Adrenal gland (tissue), 12 donors: ENCODE results near the gene TFAP2B. TPM values are rescaled to one million over a fixed set of nuclear protein-coding genes. Genes with fewer than 3 reads are reported as not detected.

ENCODE experiments used
- DNase-seq, 7 donors: peaks; one replicate each; pipeline ENCODE4 v3.0.0-alpha.2; 2019 to 2020
- H3K27ac ChIP-seq, 5 donors: fragments of 200-600 bp; sonication (generic) in 4 of 5; 1 replicate in 3 of 5; 2 replicates in 2 of 5; pipeline versions ENCODE4 v1.5.1 to v1.8.0; 2016 to 2020; ENCODE audit warnings: mild to moderate bottlenecking in 1 of 5
- H3K27me3 ChIP-seq: fragments of 200-600 bp; 2 replicates; pipeline ENCODE4 v1.8.0; 2021
- H3K36me3 ChIP-seq, 2 donors: fragments of 200-600 bp; replicated peaks in 1 of 2; 1 replicate in 1 of 2; 2 replicates in 1 of 2; pipeline versions ENCODE4 v1.5.1 to v1.8.0; 2018 to 2022
- H3K4me1 ChIP-seq, 2 donors: fragments of 200-600 bp; replicated peaks in 1 of 2; 1 replicate in 1 of 2; 2 replicates in 1 of 2; pipeline versions ENCODE4 v1.5.1 to v1.8.0; 2018 to 2021
- H3K4me3 ChIP-seq, 4 donors: fragments of 200-600 bp; sonication (generic) in 3 of 4; one replicate each; pipeline ENCODE4 v1.5.1; 2016 to 2018
- H3K9me3 ChIP-seq, 3 donors: fragments of 200-600 bp; sonication (generic) in 1 of 3; replicated peaks in 1 of 3; 1 replicate in 2 of 3; 2 replicates in 1 of 3; pipeline versions ENCODE4 v1.5.1 to v1.8.0; 2016 to 2021
- CTCF ChIP-seq, 6 experiments: fragments of 450-650 bp in 4 of 6; fragments of 200-600 bp in 2 of 6; sonication (generic) in 1 of 6; IDR thresholded peaks; 1 replicate in 5 of 6; 2 replicates in 1 of 6; pipeline versions ENCODE4 v1.5.1 to v1.8.0; 2016 to 2021; ENCODE audit warnings: antibody characterized with exemption in 6 of 6, mild to moderate bottlenecking in 2 of 6, moderate library complexity in 1 of 6
- POLR2A ChIP-seq, 2 donors: fragments of 450-650 bp; IDR thresholded peaks; one replicate each; pipeline ENCODE4 v1.6.1; 2017; ENCODE audit warnings: antibody characterized with exemption in 2 of 2, mild to moderate bottlenecking in 2 of 2, moderate library complexity in 1 of 2
- WGBS, 4 donors: extraction: QIAGEN DNeasy Blood & Tissue Kit in 2 of 4; methylation state at CpG; one replicate each; pipeline versions ENCODE4 v1.1.5 to v1.1.7; 2013 to 2017; 5-methylcytosine and 5-hydroxymethylcytosine counted together
- intact Hi-C, 2 donors: fragments of 100-400 bp; cut with DNase I; formaldehyde crosslinking; loops; one replicate each; pipeline versions ENCODE4 v1.14.1 to v1.15.0; 2022 to 2023
- polyA plus RNA-seq, 3 donors: library from polyadenylated mRNA; stranded (reverse); fragments of 200-250 nt in 2 of 3; fragments of 350-450 nt in 1 of 3; fragmentation: Illumina TruSeq in 1 of 3; extraction: RNeasy Lipid Tissue Mini Kit (QIAGEN cat#74804) in 1 of 3; gene quantifications; one replicate each; pipeline ENCODE4 v1.2.3, GENCODE V29; 2013 to 2014
- total RNA-seq, 9 donors: library from RNA; depleted of rRNA in 4 of 9; stranded (reverse); fragments of >200 nt in 4 of 9; fragments of 120-200 nt in 1 of 9; fragmentation: NEBNext Ultra II Directional in 1 of 9; extraction: Animal tissue kit (Norgen Biotek cat#: 25700) in 1 of 9; gene quantifications; one replicate each; pipeline versions ENCODE4 v1.1.0 to v1.2.4, GENCODE V29; 2013 to 2023
- donor health status: healthy with polysubstance abuse.
- donor health status: Bipolar disorder and iron deficiency.
- donor health status: DM: yes; HTN: yes; CAD: no.
- donor health status: DM: no; HTN: no; CAD: no.
- donor health status: DM: no; HTN: no; CAD: no.
- donor health status: DM: yes; HTN: yes; CAD: no.

The TFAP2B gene
- total and polyA plus RNA-seq, 12 donors: 0.19 to 7.1 (median 2.7) TPM; not detected in 3

- no peak for TF ChIP-seq POLR2A (IDR thresholded peaks at IDR 0.05)
- no peak for TF ChIP-seq CTCF (IDR thresholded peaks at IDR 0.05)
- H3K36me3 ChIP-seq: no peaks in the 10 kb centered on the region
- DNase-seq: no peak
- intact Hi-C loops: no loop called here
- no peak overlapping the region for H3K4me3 ChIP-seq
- 17 to 22% (median 20%) methylated on average over 6 of the region's 6 CpGs for WGBS, 4 donors
- H3K9me3 ChIP-seq: no peaks in the 10 kb centered on the region
- H3K27me3 ChIP-seq: peaks cover 32% of the 10 kb centered on the region
- H3K4me1 ChIP-seq: no peaks in the 10 kb centered on the region
- H3K27ac ChIP-seq: no peak overlapping the region
Measured at GRCh38 chr6:50853939-50854338, 35.3 kb downstream of the TFAP2B start.

GRCh38 chr6:50861692-50862091, 43.0 kb downstream of the TFAP2B start:
- H3K27me3 ChIP-seq: no peaks in the 10 kb centered on the region
- H3K9me3 ChIP-seq: no peaks in the 10 kb centered on the region
- TF ChIP-seq CTCF (IDR thresholded peaks at IDR 0.05): no peak
- TF ChIP-seq POLR2A (IDR thresholded peaks at IDR 0.05): no peak
- no peaks in the 10 kb centered on the region for H3K4me1 ChIP-seq
- WGBS, 4 donors: 0 to 29% (median 0%) methylated on average over 1 of the region's 1 CpG
- no peak for DNase-seq
- no peak overlapping the region for H3K27ac ChIP-seq
- H3K36me3 ChIP-seq: no peaks in the 10 kb centered on the region
- H3K4me3 ChIP-seq: no peak overlapping the region
- intact Hi-C loops: no loop called here

GRCh38 chr6:50862176-50862575, 43.5 kb downstream of the TFAP2B start:
- WGBS, 4 donors: 44 to 61% (median 54%) methylated on average over 3 of the region's 3 CpGs
- intact Hi-C loops: no loop called here

GRCh38 chr6:50864601-50865000, 45.9 kb downstream of the TFAP2B start:
- 32 to 42% (median 38%) methylated on average over 1 of the region's 1 CpG for WGBS, 4 donors
- Histone ChIP-seq H3K36me3 (no peaks in the 10 kb centered on the region), H3K27ac (no peak overlapping the region), H3K27me3 (no peaks in the 10 kb centered on the region), H3K4me1 (no peaks in the 10 kb centered on the region), H3K9me3 (no peaks in the 10 kb centered on the region), H3K4me3 (no peak overlapping the region)
- DNase-seq: no peak
- intact Hi-C loops: no loop called here
- TF ChIP-seq POLR2A (IDR thresholded peaks at IDR 0.05) (no peak), CTCF (IDR thresholded peaks at IDR 0.05) (no peak)

More at GRCh38 chr6:50862176-50862575, 43.5 kb downstream of the TFAP2B start:
- TF ChIP-seq CTCF (IDR thresholded peaks at IDR 0.05): no peak
- no peak for TF ChIP-seq POLR2A (IDR thresholded peaks at IDR 0.05)
- no peaks in the 10 kb centered on the region for H3K27me3 ChIP-seq
- no peaks in the 10 kb centered on the region for H3K9me3 ChIP-seq
- no peak overlapping the region for H3K27ac ChIP-seq
- H3K36me3 ChIP-seq: no peaks in the 10 kb centered on the region
- no peaks in the 10 kb centered on the region for H3K4me1 ChIP-seq
- no peak for DNase-seq
- no peak overlapping the region for H3K4me3 ChIP-seq
